Fibroblast of lung (primary cell): ENCODE measurements around the gene LAP3. TPM values are rescaled to one million over a fixed set of nuclear protein-coding genes. Genes with fewer than 3 reads are reported as not detected.
"Not testable (repeated sequence)": the region's sequence is repeated elsewhere in the genome, so short reads cannot be mapped to it uniquely, and the experiment has no call there.

Experiments used
- DNase-seq, 2 donors: peaks; one replicate each; pipeline versions ENCODE4 v3.0.0 to v3.0.0-alpha.2; 2010; ENCODE audit warnings: low read depth in 2 of 2
- H2AFZ ChIP-seq: 2 replicates; pipeline ENCODE4 v1.5.1; 2012; ENCODE audit warnings: low read length, control low read depth, inconsistent platforms
- H3K27ac ChIP-seq: 2 replicates; pipeline ENCODE4 v1.5.1; 2011; ENCODE audit warnings: low read length, control low read depth; ENCODE audit not compliant: insufficient read depth
- H3K27me3 ChIP-seq: 2 replicates; pipeline ENCODE4 v1.5.1; 2011; ENCODE audit warnings: mild to moderate bottlenecking, low read length; ENCODE audit not compliant: control insufficient read depth, insufficient read depth
- H3K36me3 ChIP-seq: 2 replicates; pipeline ENCODE4 v1.5.1; 2011; ENCODE audit warnings: low read length; ENCODE audit not compliant: control insufficient read depth, insufficient read depth
- H3K4me1 ChIP-seq: 2 replicates; pipeline ENCODE4 v1.5.1; 2011; ENCODE audit warnings: low read length; ENCODE audit not compliant: control insufficient read depth, insufficient read depth; ENCODE audit errors: extremely low read depth
- H3K4me2 ChIP-seq: 2 replicates; pipeline ENCODE4 v1.5.1; 2011; ENCODE audit warnings: low read length, control low read depth; ENCODE audit not compliant: insufficient read depth; ENCODE audit errors: extremely low read depth
- H3K4me3 ChIP-seq, 4 experiments: fragments of 200-600 bp in 1 of 4; sonication (generic) in 1 of 4; replicated peaks in 1 of 4; 2 replicates each; pipeline ENCODE4 v1.5.1; 2011 to 2016; ENCODE audit warnings: low read length in 4 of 4, low read depth in 3 of 4, mild to moderate bottlenecking in 3 of 4, control low read depth in 2 of 4, inconsistent platforms in 1 of 4, mixed read lengths in 1 of 4; ENCODE audit not compliant: insufficient read depth in 1 of 4; ENCODE audit errors: control extremely low read depth in 1 of 4
- H3K79me2 ChIP-seq: 2 replicates; pipeline ENCODE4 v1.5.1; 2012; ENCODE audit warnings: mild to moderate bottlenecking, low read length, inconsistent platforms; ENCODE audit not compliant: control insufficient read depth, insufficient read depth
- H3K9ac ChIP-seq: 2 replicates; pipeline ENCODE4 v1.5.1; 2011; ENCODE audit warnings: mild to moderate bottlenecking, low read length, control low read depth; ENCODE audit not compliant: insufficient read depth
- H3K9me3 ChIP-seq: 2 replicates; pipeline ENCODE4 v1.5.1; 2012; ENCODE audit warnings: low read depth, low read length; ENCODE audit not compliant: control insufficient read depth, insufficient read depth
- H4K20me1 ChIP-seq: 2 replicates; pipeline ENCODE4 v1.5.1; 2011; ENCODE audit warnings: low read length; ENCODE audit not compliant: control insufficient read depth, insufficient read depth; ENCODE audit errors: extremely low read depth
- CTCF ChIP-seq, 2 donors: IDR thresholded peaks in 1 of 2; conservative IDR thresholded peaks in 1 of 2; 1 replicate in 1 of 2; 2 replicates in 1 of 2; pipeline ENCODE4 v1.5.1; 2011 to 2012; ENCODE audit warnings: low read length in 2 of 2, control low read depth in 1 of 2, inconsistent platforms in 1 of 2, low read depth in 1 of 2, mild to moderate bottlenecking in 1 of 2
- EZH2 ChIP-seq: IDR thresholded peaks from 2 replicates; pipeline ENCODE4 v1.5.1; 2012; ENCODE audit warnings: low read length, control low read depth, mild to moderate bottlenecking; ENCODE audit errors: missing control alignments
- polyA plus RNA-seq, 2 donors: library from polyadenylated mRNA; depleted of rRNA in 1 of 2; stranded (reverse) in 1 of 2; unstranded in 1 of 2; fragments of >200 nt; gene quantifications; 2 replicates each; pipeline ENCODE4 v1.2.1, GENCODE V29; 2011 to 2012; ENCODE audit warnings: missing spikeins in 1 of 2
- total RNA-seq: library from RNA; depleted of rRNA; stranded (reverse); fragments of >200 nt; gene quantifications from 2 replicates; pipeline ENCODE4 v1.2.1, GENCODE V29; 2014

Gene LAP3
- total and polyA plus RNA-seq, 2 donors (not counting 1 experiment from before 2014, with no cell fraction given): 80.8 to 116 TPM

GRCh38 chr4:17534705-17535104 is 42.3 kb upstream of the LAP3 start:
- Histone ChIP-seq H3K36me3 (no peaks in the 10 kb centered on the region), H4K20me1 (no peaks in the 10 kb centered on the region), H3K27ac (no peak overlapping the region), H3K79me2 (no peaks in the 10 kb centered on the region), H3K4me2 (no peak overlapping the region), H3K4me3 (no peak overlapping the region), H3K9ac (no peak overlapping the region), H3K27me3 (no peaks in the 10 kb centered on the region), H2AFZ (no peak overlapping the region), H3K4me1 (no peaks in the 10 kb centered on the region), H3K9me3 (no peaks in the 10 kb centered on the region)
- TF ChIP-seq CTCF (conservative IDR thresholded peaks at IDR 0.05 in 1 of 2, IDR thresholded peaks at IDR 0.05 in 1 of 2; ENCODE audit: low read depth in 1 of 2, low read length in 2 of 2) (no peak), EZH2 (no peak)
- DNase-seq: no peak

DNA sequence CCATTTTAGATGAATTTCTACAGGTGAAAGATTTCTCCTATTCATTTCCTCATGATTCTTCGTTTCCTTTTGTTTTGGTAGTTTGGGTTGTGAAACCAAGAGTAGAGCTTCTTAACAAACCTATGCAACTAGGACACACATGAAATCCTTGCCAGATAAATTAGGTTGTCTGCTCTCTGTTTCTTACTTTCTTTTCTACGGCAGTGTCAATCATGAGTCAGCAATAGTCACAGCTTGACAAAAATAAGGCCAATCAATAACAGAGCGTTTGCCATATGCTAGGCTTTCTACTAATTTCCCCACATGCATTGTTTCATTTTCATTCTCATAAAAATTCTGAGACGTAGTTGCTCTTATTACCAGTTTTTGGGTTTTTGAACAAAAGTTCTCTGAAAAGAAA is 41.8 kb upstream of the LAP3 start:
- no peak overlapping the region for H3K9ac ChIP-seq
- no peak overlapping the region for H3K4me3 ChIP-seq
- H3K4me1 ChIP-seq: no peaks in the 10 kb centered on the region
- H3K27me3 ChIP-seq: no peaks in the 10 kb centered on the region
- H4K20me1 ChIP-seq: no peaks in the 10 kb centered on the region
- DNase-seq: no peak
- H2AFZ ChIP-seq: no peak overlapping the region
- H3K27ac ChIP-seq: no peak overlapping the region
- TF ChIP-seq CTCF (conservative IDR thresholded peaks at IDR 0.05 in 1 of 2, IDR thresholded peaks at IDR 0.05 in 1 of 2; ENCODE audit: low read depth in 1 of 2, low read length in 2 of 2) (no peak), EZH2 (no peak)
- no peaks in the 10 kb centered on the region for H3K9me3 ChIP-seq
- H3K79me2 ChIP-seq: no peaks in the 10 kb centered on the region
- H3K36me3 ChIP-seq: no peaks in the 10 kb centered on the region
- H3K4me2 ChIP-seq: no peak overlapping the region

DNA sequence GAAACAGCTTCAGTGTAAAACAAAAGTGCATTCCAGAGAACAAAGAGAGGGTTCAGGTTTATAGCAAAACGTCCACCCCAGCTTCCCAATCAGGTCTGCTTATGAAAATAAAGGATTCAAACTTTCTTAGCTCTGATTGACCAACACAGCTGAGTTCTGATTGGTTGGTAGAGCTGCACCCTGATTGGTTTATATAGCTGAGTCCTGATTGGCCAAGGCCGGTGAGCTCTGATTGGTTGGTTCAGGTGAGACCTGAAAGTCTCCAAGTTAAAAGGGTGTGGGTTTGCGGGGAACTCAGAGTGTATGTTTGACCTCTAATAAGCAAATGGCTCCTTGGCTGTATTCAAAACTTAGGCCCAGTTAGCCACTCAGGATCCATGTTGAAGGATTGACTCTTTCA is 41.1 kb upstream of the LAP3 start:
- H2AFZ ChIP-seq: no peak overlapping the region
- H3K4me3 ChIP-seq: no peak overlapping the region
- no peaks in the 10 kb centered on the region for H3K79me2 ChIP-seq
- H3K36me3 ChIP-seq: no peaks in the 10 kb centered on the region
- no peaks in the 10 kb centered on the region for H4K20me1 ChIP-seq
- DNase-seq: no peak
- peaks cover 5% of the 10 kb centered on the region for H3K27me3 ChIP-seq
- H3K27ac ChIP-seq: no peak overlapping the region
- no peaks in the 10 kb centered on the region for H3K4me1 ChIP-seq
- TF ChIP-seq EZH2 (no peak), CTCF (conservative IDR thresholded peaks at IDR 0.05 in 1 of 2, IDR thresholded peaks at IDR 0.05 in 1 of 2; ENCODE audit: low read depth in 1 of 2, low read length in 2 of 2) (no peak)
- H3K9me3 ChIP-seq: no peaks in the 10 kb centered on the region
- H3K9ac ChIP-seq: no peak overlapping the region
- no peak overlapping the region for H3K4me2 ChIP-seq

- H3K27me3 ChIP-seq: not testable (repeated sequence)
These were observed 39.9 kb upstream of the LAP3 start for GRCh38 chr4:17537060-17537459.

More at GRCh38 chr4:17537060-17537459, 39.9 kb upstream of the LAP3 start:
- H3K27ac ChIP-seq, H2AFZ ChIP-seq, H4K20me1 ChIP-seq, H3K4me1 ChIP-seq, H3K36me3 ChIP-seq, H3K9ac ChIP-seq, H3K79me2 ChIP-seq, H3K4me2 ChIP-seq, H3K4me3 ChIP-seq, H3K9me3 ChIP-seq, DNase-seq: not testable (repeated sequence)
